KOPT-K1 (cell line): ENCODE data around the gene SH3D19.
"Not testable (repeated sequence)": the region's sequence is repeated elsewhere in the genome, so short reads cannot be mapped to it uniquely, and the experiment has no call there.

ENCODE experiments used
- H3K27ac ChIP-seq: fragments of 200-600 bp; sonication (generic); 2 replicates; pipeline ENCODE4 v1.5.1; 2016; ENCODE audit warnings: antibody characterized with exemption, mild to moderate bottlenecking, low read depth, low read length; ENCODE audit not compliant: poor library complexity, severe bottlenecking
- H3K36me3 ChIP-seq: fragments of 200-600 bp; sonication (generic); 2 replicates; pipeline ENCODE4 v1.5.1; 2017; ENCODE audit warnings: antibody characterized with exemption, mild to moderate bottlenecking, low read length, moderate library complexity; ENCODE audit not compliant: insufficient read depth
- H3K9me3 ChIP-seq: fragments of 200-600 bp; sonication (generic); 2 replicates; pipeline ENCODE4 v1.5.1; 2017; ENCODE audit warnings: antibody characterized with exemption, low read length, mild to moderate bottlenecking; ENCODE audit not compliant: insufficient read depth, poor library complexity, severe bottlenecking

Gene SH3D19

DNA sequence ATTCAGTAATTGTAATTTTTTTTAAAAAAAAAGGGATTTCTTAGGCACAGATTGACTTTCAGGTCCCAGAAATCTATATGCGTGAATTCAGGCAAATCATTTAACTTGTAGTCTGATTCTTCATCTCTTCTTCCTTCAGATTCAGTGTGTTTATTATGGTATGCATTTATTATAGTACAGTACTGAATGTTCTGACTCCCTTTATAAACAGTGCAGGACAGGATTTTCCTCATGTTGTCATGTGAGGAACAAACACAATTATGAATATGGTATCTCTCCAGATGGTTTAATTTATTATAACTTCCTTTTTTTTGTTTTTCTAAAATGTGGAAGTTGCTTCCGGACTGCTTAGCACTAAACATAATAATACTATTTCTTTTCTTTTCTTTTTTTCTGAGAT, 171.8 kb downstream of the SH3D19 start:
- no peak overlapping the region for H3K27ac ChIP-seq

DNA sequence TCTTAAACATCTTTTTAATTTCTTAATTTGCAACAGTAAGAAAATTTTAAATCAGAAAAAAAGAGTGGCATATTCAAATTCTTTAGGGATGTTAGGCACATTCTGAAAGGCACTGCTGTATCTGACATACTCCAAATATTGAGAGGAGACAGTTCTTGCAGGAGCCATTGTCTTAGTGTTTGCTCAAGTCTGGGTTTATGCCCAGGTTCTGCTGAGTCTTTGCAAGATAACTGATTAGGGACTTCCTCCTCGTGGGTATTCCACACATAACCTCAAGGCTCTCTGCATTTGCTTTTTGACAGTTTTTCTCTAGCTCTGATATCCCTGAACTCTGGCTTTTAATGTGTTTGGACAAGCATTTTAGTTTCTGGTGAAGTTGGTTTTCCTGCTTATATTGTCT, 173.4 kb downstream of the SH3D19 start:
- Histone ChIP-seq H3K9me3 (no peaks in the 10 kb centered on the region), H3K27ac (no peak overlapping the region), H3K36me3 (no peaks in the 10 kb centered on the region)

More for the DNA sequence above, 171.8 kb downstream of the SH3D19 start:
- no peaks in the 10 kb centered on the region for H3K9me3 ChIP-seq
- H3K36me3 ChIP-seq: no peaks in the 10 kb centered on the region

DNA sequence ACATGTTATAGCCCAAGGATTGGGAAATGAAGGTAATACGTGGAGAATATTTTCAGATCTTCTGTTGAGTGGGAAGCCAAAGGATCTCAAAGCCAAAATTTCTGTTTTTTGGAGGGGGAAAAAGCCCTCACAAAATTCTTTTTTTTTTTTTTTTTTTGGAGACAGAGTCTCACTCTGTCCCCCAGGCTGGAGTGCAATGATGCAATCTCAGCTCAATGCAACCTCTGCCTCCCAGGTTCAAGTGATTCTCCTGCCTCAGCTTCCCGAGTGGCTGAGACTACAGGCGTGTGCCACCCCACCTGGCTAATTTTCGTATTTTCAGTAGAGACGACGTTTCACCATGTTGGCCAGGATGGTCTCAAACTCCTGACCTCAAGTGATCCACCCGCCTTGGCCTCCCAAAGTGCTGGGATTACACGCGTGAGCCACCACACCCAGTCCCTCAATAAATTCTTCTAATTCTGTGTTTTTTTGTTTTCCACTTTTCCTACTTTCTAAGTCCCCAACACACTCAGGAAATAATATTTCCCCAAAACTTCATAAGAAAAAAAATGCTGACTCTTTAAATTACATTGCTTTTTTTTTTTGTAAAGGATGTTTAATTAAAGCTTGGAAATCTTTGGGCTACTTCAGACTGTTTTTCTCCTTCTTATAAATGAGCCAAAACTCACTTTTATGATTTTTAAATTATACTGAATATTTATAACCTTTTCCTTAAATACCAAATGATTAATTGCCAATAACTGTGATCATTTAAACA, 174.4 kb downstream of the SH3D19 start:
- Histone ChIP-seq H3K27ac (no peak overlapping the region), H3K36me3 (no peaks in the 10 kb centered on the region), H3K9me3 (no peaks in the 10 kb centered on the region)

DNA sequence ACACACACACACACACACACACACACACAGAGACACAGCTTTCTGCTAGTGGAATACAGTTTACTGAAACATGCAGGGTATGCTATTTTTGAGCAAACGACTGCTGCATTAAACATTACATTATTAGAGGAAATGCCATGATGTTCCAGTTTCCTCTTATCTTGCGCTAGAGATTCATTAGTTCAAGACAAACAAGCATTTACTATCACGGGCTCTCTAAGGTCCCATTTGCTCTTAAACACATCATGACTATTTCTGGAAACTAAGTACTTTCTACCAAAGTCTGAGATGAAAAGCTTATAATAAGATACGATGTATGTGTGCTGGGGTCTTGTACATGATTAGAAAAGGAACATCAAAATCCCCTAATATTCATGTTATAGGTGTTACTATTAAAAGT, 177.1 kb downstream of the SH3D19 start:
- Histone ChIP-seq H3K27ac (no peak overlapping the region), H3K9me3 (no peaks in the 10 kb centered on the region)

DNA sequence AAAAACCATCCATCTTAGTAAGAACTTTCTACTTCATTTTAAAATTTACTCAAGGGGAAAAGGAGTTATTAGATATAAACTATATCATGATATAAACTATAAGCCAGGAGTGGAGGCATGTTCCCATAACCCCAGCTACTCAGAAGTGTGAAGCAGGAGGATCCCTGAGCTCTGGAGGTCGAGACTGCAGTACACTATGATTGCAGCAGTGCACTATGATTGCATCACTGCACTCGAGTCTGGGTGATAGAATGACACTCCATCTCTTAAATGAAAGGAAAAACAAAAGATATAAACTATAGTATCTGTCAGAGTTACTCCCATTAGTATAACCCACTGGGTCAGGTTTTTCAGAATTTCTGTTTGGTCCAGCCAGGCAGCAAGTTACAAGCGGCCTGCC, 178.4 kb downstream of the SH3D19 start:
- Histone ChIP-seq H3K9me3 (no peaks in the 10 kb centered on the region), H3K27ac (no peak overlapping the region), H3K36me3 (no peaks in the 10 kb centered on the region)

More for the DNA sequence above, 177.1 kb downstream of the SH3D19 start:
- no peaks in the 10 kb centered on the region for H3K36me3 ChIP-seq

DNA sequence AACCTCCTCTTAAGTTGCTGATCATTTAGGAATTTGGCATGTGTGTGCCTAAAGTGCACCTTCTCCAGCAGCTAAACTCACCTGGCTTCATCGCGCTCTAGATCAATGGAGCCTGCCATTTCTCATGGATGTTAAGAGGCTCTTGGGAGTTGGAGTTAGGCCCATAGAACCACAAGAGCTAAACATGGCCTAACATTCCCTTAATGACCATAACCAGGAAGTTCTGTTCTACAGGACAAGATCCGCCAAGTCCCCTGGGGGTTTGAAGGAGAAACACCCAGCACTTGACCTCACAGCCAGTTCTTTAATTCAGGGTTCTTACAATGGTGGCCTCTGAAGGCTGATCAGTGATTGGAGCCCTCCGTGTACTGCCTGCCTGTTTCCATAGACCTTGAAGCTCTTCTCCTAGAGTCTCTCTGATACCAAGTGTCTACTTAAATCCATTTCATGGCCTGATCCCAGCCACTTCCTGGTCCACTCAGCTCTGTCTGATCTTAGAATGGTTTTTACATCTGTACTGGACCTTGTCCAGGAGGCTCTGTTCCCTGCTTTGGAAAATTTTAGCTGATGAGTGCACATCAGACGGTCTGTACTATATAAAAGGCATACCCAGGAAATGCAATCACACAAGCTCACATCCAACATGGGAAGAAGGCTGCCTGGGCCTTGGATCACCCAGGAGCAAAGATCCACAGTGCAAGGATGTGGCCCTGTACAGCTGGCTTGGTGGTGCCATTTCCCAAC, 180.9 kb downstream of the SH3D19 start:
- Histone ChIP-seq H3K36me3 (no peaks in the 10 kb centered on the region), H3K27ac (no peak overlapping the region), H3K9me3 (no peaks in the 10 kb centered on the region)

DNA sequence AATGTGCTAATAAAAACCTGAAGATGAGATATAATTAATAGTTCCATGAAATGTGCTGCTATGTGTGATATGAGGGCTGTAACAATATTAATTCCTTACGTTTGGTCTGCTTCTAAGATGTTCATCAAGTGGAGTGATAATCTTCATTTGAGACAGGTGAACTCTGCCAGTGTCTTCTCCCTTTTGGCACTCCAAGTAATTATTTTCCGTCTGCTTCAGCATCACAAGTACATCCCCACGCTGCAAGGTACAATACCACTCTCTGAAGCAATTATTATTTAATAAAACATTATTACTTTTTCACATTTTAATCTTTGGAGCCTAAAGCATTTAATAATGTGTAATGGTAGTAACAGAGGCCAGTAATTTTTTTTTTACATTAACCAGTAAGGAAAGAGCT, 181.6 kb downstream of the SH3D19 start:
- Histone ChIP-seq H3K27ac (no peak overlapping the region), H3K9me3 (no peaks in the 10 kb centered on the region), H3K36me3 (no peaks in the 10 kb centered on the region)

DNA sequence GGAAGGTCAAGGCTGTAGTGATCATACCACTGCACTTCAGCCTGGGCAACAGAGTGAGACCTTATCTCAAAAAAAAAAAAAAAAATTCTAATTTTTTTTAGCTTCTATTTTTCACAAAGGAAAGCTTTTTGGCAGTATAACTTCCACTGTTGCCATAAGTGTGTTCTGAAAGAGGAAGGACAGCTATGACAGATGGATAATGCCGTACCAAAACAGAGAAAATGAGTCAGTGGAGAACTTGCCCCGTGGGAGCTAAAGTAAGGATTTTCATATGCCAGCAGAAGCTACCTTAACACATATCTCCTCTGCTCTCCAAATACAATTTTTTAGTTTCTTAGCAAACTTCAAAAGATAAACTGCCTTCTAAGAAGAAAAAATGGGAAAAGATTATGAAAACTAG, 182.2 kb downstream of the SH3D19 start:
- no peaks in the 10 kb centered on the region for H3K36me3 ChIP-seq
- H3K27ac ChIP-seq: no peak overlapping the region
- H3K9me3 ChIP-seq: no peaks in the 10 kb centered on the region

DNA sequence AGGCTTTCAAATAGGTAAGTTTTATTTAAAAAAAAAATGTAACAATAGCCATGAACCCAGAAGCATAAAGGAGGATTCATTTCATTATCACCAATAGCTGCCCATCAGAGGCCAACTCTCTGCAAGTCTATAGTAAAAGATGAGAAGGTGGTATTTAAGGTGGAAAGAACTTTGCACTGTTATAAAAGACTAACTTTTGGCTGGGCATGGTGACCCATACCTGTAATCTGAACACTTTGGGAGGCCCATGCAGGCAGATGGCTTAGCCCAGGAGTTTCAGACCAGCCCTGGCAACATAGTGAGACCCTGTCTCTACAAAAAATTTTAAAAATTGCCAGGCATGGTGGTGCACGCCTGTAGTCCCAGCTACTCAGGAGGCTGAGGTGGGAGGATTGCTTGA, 182.6 kb downstream of the SH3D19 start:
- Histone ChIP-seq H3K27ac (no peak overlapping the region), H3K9me3 (no peaks in the 10 kb centered on the region), H3K36me3 (no peaks in the 10 kb centered on the region)

DNA sequence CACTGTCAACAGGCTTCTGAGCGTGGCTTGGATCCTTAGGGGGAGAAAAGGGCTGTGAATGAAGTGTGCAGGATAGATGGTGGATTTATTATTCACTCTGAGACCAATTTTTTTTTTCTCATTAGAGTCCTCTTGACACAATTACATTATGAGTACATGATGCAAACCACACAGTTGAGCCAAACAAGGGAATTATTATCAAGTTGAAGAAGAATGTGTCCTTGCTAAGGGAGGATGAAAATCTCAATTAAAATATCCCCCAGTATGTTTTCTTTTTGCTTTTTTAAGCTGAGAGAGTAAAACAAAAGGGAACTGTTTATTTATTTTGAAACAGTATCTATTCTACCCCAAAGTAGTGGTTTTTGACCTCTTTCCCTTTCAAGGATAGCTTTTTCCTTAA, 185.6 kb downstream of the SH3D19 start:
- no peak overlapping the region for H3K27ac ChIP-seq
- H3K36me3 ChIP-seq: no peaks in the 10 kb centered on the region
- no peaks in the 10 kb centered on the region for H3K9me3 ChIP-seq

DNA sequence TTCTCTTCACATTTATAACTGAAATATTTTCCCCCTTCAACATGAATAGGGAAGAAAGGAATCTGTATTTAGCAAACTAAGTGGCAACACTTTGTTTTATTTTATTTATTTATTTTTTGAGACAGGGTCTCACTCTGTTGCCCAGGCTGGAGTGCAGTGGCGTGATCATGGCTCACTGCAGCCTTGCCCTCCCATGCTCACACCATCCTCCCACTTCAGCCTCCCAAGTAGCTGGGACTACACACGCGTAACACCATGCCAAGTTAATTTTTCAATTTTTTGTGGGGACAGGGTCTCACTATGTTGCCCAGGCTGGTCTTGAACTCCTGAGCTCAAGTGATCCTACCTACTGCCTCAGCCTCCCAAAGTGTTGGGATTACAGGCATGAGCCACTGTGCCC, 189.4 kb downstream of the SH3D19 start:
- H3K27ac ChIP-seq, H3K36me3 ChIP-seq, H3K9me3 ChIP-seq: not testable (repeated sequence)

DNA sequence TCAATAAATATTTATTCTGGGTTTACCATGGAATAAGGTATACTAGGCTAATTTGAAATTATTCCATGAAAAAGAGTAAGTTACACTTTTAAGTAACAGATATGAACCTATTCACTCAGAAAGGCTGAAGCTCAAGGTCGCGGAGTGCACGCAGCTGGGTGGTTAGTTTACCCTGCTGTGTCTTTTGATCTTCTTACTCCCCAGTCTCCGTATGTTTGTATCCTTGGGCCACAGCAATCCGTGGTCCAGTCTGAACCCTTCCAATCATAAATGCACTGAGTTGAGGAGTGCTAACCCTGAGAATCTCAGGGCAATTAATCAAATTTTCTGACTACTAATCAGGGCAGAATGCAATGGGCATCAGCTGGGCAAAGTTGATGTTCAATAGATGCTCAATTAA, 192.1 kb downstream of the SH3D19 start:
- H3K36me3 ChIP-seq: no peaks in the 10 kb centered on the region

DNA sequence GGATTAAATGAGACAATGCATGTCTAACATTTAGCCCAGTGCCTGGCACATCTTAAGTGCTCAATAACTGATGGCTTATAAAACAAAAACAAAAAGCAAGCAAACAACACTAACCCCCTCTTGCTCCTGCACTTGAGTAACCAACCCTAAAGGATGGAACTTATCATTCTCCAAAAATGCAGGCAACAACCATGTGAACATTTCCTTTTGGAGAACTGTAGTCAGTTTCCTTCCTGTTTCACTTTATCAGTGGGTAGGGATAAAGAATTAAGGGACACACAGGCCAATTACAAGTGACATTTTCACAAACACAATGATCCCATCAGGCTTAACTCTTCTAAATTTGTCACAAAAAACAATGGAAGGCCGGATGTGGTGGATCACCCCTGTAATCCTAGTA, 195.6 kb downstream of the SH3D19 start:
- Histone ChIP-seq H3K27ac (no peak overlapping the region), H3K9me3 (no peaks in the 10 kb centered on the region), H3K36me3 (no peaks in the 10 kb centered on the region)

More for the DNA sequence above, 192.1 kb downstream of the SH3D19 start:
- H3K9me3 ChIP-seq: no peaks in the 10 kb centered on the region
- H3K27ac ChIP-seq: no peak overlapping the region

DNA sequence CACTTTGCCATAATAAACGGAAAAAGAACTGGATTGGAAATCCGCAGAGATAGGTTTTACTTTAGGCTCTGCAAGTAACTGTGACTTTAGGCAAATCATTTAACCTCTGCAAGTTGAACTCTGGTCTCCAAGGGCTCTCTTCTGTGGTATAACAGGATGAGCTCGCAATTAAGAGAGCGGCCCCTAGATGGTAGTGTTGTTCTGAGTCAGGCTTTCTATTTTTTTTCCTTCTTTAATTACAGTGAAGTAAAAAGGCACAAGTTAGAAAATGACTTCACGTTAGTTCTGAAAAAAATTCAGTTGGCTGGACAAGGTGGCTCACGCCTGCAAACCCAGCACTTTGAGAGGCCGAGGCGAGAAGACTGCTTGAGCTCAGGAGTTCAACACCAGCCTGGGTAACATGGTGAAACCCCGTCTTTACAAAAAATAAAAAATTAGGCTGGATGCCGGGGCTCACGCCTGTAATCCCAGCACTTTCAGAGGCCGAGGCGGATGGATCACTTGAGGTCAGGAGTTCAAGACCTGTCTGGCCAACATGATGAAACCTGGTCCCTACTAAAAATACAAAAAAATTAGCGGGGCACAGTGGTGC, 207.9 kb downstream of the SH3D19 start:
- Histone ChIP-seq H3K9me3 (no peaks in the 10 kb centered on the region), H3K27ac (no peak overlapping the region), H3K36me3 (peaks cover 8% of the 10 kb centered on the region; the same call in 1 of the 2 replicates)

DNA sequence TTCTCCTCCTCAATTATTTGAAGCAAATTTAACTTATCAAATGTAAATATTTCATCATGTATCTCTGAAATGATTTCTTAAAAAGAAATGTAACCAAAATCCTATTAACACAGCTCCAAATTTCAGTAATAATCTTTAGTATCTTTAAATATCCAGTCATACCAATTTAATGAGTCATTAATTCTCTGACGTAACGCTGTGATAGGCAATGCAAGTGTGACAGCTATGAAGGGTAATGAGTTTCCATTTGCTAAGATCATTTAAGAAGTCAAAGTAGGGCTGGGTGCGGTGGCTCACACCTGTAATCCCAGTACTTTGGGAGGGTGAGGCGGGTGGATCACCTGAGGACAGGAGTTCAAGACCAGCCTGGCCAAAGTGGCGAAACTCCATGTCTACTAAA, 210.4 kb downstream of the SH3D19 start:
- no peak overlapping the region for H3K27ac ChIP-seq
- H3K36me3 ChIP-seq: peaks cover 26% of the 10 kb centered on the region
- H3K9me3 ChIP-seq: no peaks in the 10 kb centered on the region
